Activated T-helper 9 cell treated with anti-CD3 and anti-CD28 coated beads, Interleukin-2, amount 50 U/mL, for 16 hours (primary cell): Measurements from ENCODE around the gene MDH1.

Experiments
- DNase-seq: peaks from one replicate; pipeline ENCODE4 v3.0.0-alpha.2; 2020; ENCODE audit warnings: low read depth

Gene MDH1

GRCh38 chr2:63632382-63632781 lies 43.6 kb downstream of the MDH1 start:
- DNase-seq, result no peak

GRCh38 chr2:63639344-63639743 lies 50.6 kb downstream of the MDH1 start:
- no peak for DNase-seq

GRCh38 chr2:63642946-63643345 lies 54.2 kb downstream of the MDH1 start:
- DNase-seq, result no peak

- DNase-seq, result no peak
Measured at GRCh38 chr2:63643486-63643885, 54.7 kb downstream of the MDH1 start.

GRCh38 chr2:63648632-63649031 lies 59.9 kb downstream of the MDH1 start:
- no peak for DNase-seq

GRCh38 chr2:63649829-63650228 lies 61.1 kb downstream of the MDH1 start:
- DNase-seq, result no peak

GRCh38 chr2:63650756-63651155 lies 62.0 kb downstream of the MDH1 start:
- DNase-seq, result no peak

GRCh38 chr2:63651356-63651755 lies 62.6 kb downstream of the MDH1 start:
- no peak for DNase-seq

GRCh38 chr2:63651861-63652651 lies 63.3 kb downstream of the MDH1 start:
- no peak for DNase-seq

- no peak for DNase-seq
Measured at GRCh38 chr2:63652652-63652985, 63.9 kb downstream of the MDH1 start.

- no peak for DNase-seq
Measured at GRCh38 chr2:63654959-63655358, 66.2 kb downstream of the MDH1 start.
